SK-N-SH (cell line): ENCODE results near the gene GGTLC2. TPM values are rescaled to one million over a fixed set of nuclear protein-coding genes. Genes with fewer than 3 reads are reported as not detected.

Source experiments
- CTCF ChIA-PET: fragments of 300-600, 350-600 bp; formaldehyde crosslinking; extraction: SDS; loops from one replicate; lab custom pipeline; 2021; lab: Yijun Ruan, JAX
- POLR2A ChIA-PET: fragments of 350-600 bp; sonication (Branson Sonifier 250); formaldehyde crosslinking; extraction: SDS; loops from one replicate; lab custom pipeline; 2020; ENCODE audit warnings: antibody characterized with exemption, inconsistent platforms; lab: Yijun Ruan, JAX
- DNase-seq: peaks from one replicate; pipeline ENCODE4 v3.0.0; 2012
- H2AFZ ChIP-seq: fragments of 200-600 bp; sonication (generic); 2 replicates; pipeline ENCODE4 v1.8.1; 2016; ENCODE audit warnings: antibody characterized with exemption, mild to moderate bottlenecking, low read depth
- H3F3A ChIP-seq: fragments of 200-600 bp; sonication (generic); replicated peaks from 2 replicates; pipeline ENCODE3; 2016; ENCODE audit warnings: antibody characterized with exemption, mild to moderate bottlenecking; ENCODE audit not compliant: insufficient read depth
- H3K27ac ChIP-seq, 2 experiments: fragments of 200-500 bp in 1 of 2; fragments of 200-600 bp in 1 of 2; sonication (Bioruptor generic) in 1 of 2; sonication (generic), shearing (Covaris generic) in 1 of 2; 2 replicates each; pipeline versions ENCODE4 v1.5.1 to v1.6.1; 2014 to 2016; ENCODE audit warnings: low read depth in 2 of 2, inconsistent platforms in 1 of 2, low read length in 1 of 2, mild to moderate bottlenecking in 1 of 2, mixed read lengths in 1 of 2
- H3K27me3 ChIP-seq: fragments of 200-600 bp; sonication (generic), shearing (Covaris generic); 2 replicates; pipeline ENCODE4 v1.6.1; 2016; ENCODE audit warnings: mixed run types; ENCODE audit not compliant: insufficient read depth
- H3K36me3 ChIP-seq, 2 experiments: fragments of 200-500 bp in 1 of 2; fragments of 200-600 bp in 1 of 2; sonication (Bioruptor generic) in 1 of 2; sonication (generic) in 1 of 2; replicated peaks in 1 of 2; 2 replicates each; pipeline versions ENCODE3 to v1.5.1; 2014 to 2016; ENCODE audit warnings: low read length in 1 of 2, mild to moderate bottlenecking in 1 of 2; ENCODE audit not compliant: insufficient read depth in 2 of 2, control insufficient read depth in 1 of 2
- H3K4me1 ChIP-seq, 2 experiments: fragments of 200-500 bp in 1 of 2; fragments of 200-600 bp in 1 of 2; sonication (Bioruptor generic) in 1 of 2; sonication (generic), shearing (Covaris generic) in 1 of 2; 2 replicates each; pipeline versions ENCODE4 v1.5.1 to v1.6.1; 2014 to 2016; ENCODE audit warnings: low read depth in 1 of 2, low read length in 1 of 2, mixed run types in 1 of 2; ENCODE audit not compliant: insufficient read depth in 2 of 2, control insufficient read depth in 1 of 2
- H3K4me2 ChIP-seq: fragments of 200-600 bp; sonication (generic), shearing (Covaris generic); 2 replicates; pipeline ENCODE4 v1.6.1; 2017; ENCODE audit warnings: mixed run types
- H3K4me3 ChIP-seq, 2 experiments: fragments of 200-500 bp in 1 of 2; fragments of 200-600 bp in 1 of 2; sonication (Bioruptor generic) in 1 of 2; sonication (generic), shearing (Covaris generic) in 1 of 2; 2 replicates each; pipeline versions ENCODE4 v1.5.1 to v1.8.1; 2014 to 2016; ENCODE audit warnings: low read depth in 2 of 2, inconsistent platforms in 1 of 2, low read length in 1 of 2, mild to moderate bottlenecking in 1 of 2, mixed read lengths in 1 of 2, moderate library complexity in 1 of 2
- H3K79me2 ChIP-seq: fragments of 200-600 bp; sonication (generic); 2 replicates; pipeline ENCODE4 v1.8.1; 2017; ENCODE audit warnings: mild to moderate bottlenecking; ENCODE audit not compliant: insufficient read depth
- H3K9ac ChIP-seq: fragments of 200-600 bp; sonication (generic); 2 replicates; pipeline ENCODE4 v1.6.1; 2017; ENCODE audit warnings: mixed run types
- H3K9me2 ChIP-seq: fragments of 200-600 bp; sonication (generic); 2 replicates; pipeline ENCODE4 v1.6.1; 2017; ENCODE audit warnings: mixed run types
- H3K9me3 ChIP-seq: fragments of 200-600 bp; sonication (generic); 2 replicates; pipeline ENCODE4 v1.6.1; 2017; ENCODE audit warnings: mixed run types, mild to moderate bottlenecking, moderate library complexity
- H4K20me1 ChIP-seq: fragments of 200-600 bp; sonication (generic); 2 replicates; pipeline ENCODE4 v1.6.1; 2017; ENCODE audit warnings: mild to moderate bottlenecking, mixed run types; ENCODE audit not compliant: insufficient read depth
- CHD2 ChIP-seq: fragments of 150-350 bp; IDR thresholded peaks from 2 replicates; pipeline ENCODE4 v1.6.1; 2018; ENCODE audit warnings: low read length; ENCODE audit not compliant: partially characterized antibody
- EZH2phosphoT487 ChIP-seq: fragments of 200-600 bp; sonication (generic); IDR thresholded peaks from 2 replicates; pipeline ENCODE4 v1.6.1; 2017; ENCODE audit warnings: low read depth, mixed run types, mild to moderate bottlenecking, antibody characterized with exemption, moderate library complexity, borderline replicate concordance
- FOSL2 ChIP-seq: IDR thresholded peaks from 2 replicates; pipeline ENCODE4 v1.4.0; 2012; ENCODE audit warnings: low read depth, mild to moderate bottlenecking, moderate library complexity, borderline replicate concordance
- GABPA ChIP-seq: IDR thresholded peaks from 2 replicates; pipeline ENCODE4 v1.4.0; 2012; ENCODE audit warnings: low read depth, mild to moderate bottlenecking
- GATA2 ChIP-seq: sonication (generic); formaldehyde crosslinking; IDR thresholded peaks from 2 replicates; pipeline ENCODE4 v1.5.0; 2020; ENCODE audit warnings: mild to moderate bottlenecking, missing genetic modification reagents
- JUND ChIP-seq: IDR thresholded peaks from 2 replicates; pipeline ENCODE4 v1.4.0; 2012
- MAX ChIP-seq: IDR thresholded peaks from 2 replicates; pipeline ENCODE4 v1.4.0; 2012; ENCODE audit warnings: low read depth
- MXI1 ChIP-seq: IDR thresholded peaks from 2 replicates; pipeline ENCODE4 v1.6.1; 2012; ENCODE audit warnings: mild to moderate bottlenecking, low read depth, low read length, improper control_type of control experiment
- PBX3 ChIP-seq: IDR thresholded peaks from 2 replicates; pipeline ENCODE4; 2012
- POLR2AphosphoS5 ChIP-seq: IDR thresholded peaks from 2 replicates; pipeline ENCODE4 v1.6.1; 2012; ENCODE audit warnings: low read depth, low read length
- RAD21 ChIP-seq: IDR thresholded peaks from 2 replicates; pipeline ENCODE4 v1.6.1; 2012; ENCODE audit warnings: mild to moderate bottlenecking, low read length
- RCOR1 ChIP-seq: fragments of 150-350 bp; IDR thresholded peaks from 2 replicates; pipeline ENCODE4 v1.6.1; 2017; ENCODE audit warnings: antibody characterized with exemption, low read length
- RXRA ChIP-seq: IDR thresholded peaks from 2 replicates; pipeline ENCODE4 v1.4.0; 2012; ENCODE audit warnings: low read depth, mild to moderate bottlenecking, borderline replicate concordance
- SIN3A ChIP-seq: IDR thresholded peaks from 2 replicates; pipeline ENCODE4 v1.6.1; 2012; ENCODE audit warnings: low read depth, mild to moderate bottlenecking, low read length, moderate library complexity, borderline replicate concordance
- SMC3 ChIP-seq: IDR thresholded peaks from 2 replicates; pipeline ENCODE4 v1.6.1; 2012; ENCODE audit warnings: low read depth, low read length, improper control_type of control experiment
- TAF1 ChIP-seq: IDR thresholded peaks from 2 replicates; pipeline ENCODE4 v1.6.1; 2012; ENCODE audit warnings: low read depth, mild to moderate bottlenecking, low read length, moderate library complexity, borderline replicate concordance
- TCF12 ChIP-seq: IDR thresholded peaks from 2 replicates; pipeline ENCODE4 v1.4.0; 2012
- TEAD4 ChIP-seq: IDR thresholded peaks from 2 replicates; pipeline ENCODE4 v1.4.0; 2012; ENCODE audit warnings: mild to moderate bottlenecking, borderline replicate concordance; ENCODE audit not compliant: insufficient read depth
- USF2 ChIP-seq: fragments of 150-350 bp; IDR thresholded peaks from 2 replicates; pipeline ENCODE4 v1.6.1; 2017; ENCODE audit warnings: antibody characterized with exemption, low read length, low read depth, borderline replicate concordance
- YY1 ChIP-seq: IDR thresholded peaks from 2 replicates; pipeline ENCODE4 v1.4.0; 2012; ENCODE audit warnings: low read depth, mild to moderate bottlenecking
- WGBS: methylation state at CpG from one replicate; pipeline ENCODE4 v1.1.6; 2017; ENCODE audit warnings: low lambda C conversion rate; 5-methylcytosine and 5-hydroxymethylcytosine counted together
- polyA plus RNA-seq, 3 experiments: library from polyadenylated mRNA; depleted of rRNA; stranded (reverse); fragments of >200 nt; gene quantifications; 2 replicates each; pipeline ENCODE4 v1.2.3, GENCODE V29; 2012
- TF ChIP-seq, protein P1 (sequence below): fragments of 200-600 bp; sonication (generic); IDR thresholded peaks from 2 replicates; pipeline ENCODE4 v1.6.1; 2017; ENCODE audit warnings: antibody characterized with exemption, mild to moderate bottlenecking, moderate library complexity

GGTLC2 gene
- polyA plus RNA-seq, 1 of the 3 experiments (the other 2 are of a cell fraction): not detected

- Histone ChIP-seq H4K20me1 (no peaks in the 10 kb centered on the region), H3K9me3 (no peaks in the 10 kb centered on the region), H2AFZ (no peak overlapping the region), H3F3A (no peaks in the 10 kb centered on the region), H3K4me1 (no peaks in the 10 kb centered on the region), H3K27me3 (peaks cover 10% of the 10 kb centered on the region; the same call in 1 of the 2 replicates), H3K4me2 (no peak overlapping the region), H3K9me2 (no peaks in the 10 kb centered on the region), H3K27ac (no peak overlapping the region), H3K9ac (no peak overlapping the region), H3K79me2 (no peaks in the 10 kb centered on the region), H3K4me3 (no peak overlapping the region; a peak in 1 of 4 replicates), H3K36me3 (no peaks in the 10 kb centered on the region)
- no peak for DNase-seq
- TF ChIP-seq USF2 (no peak), CHD2 (no peak), YY1 (no peak), SIN3A (no peak), GABPA (no peak), MXI1 (peak; percentile 20; the same call in 1 of the 2 replicates), EZH2phosphoT487 (no peak), TCF12 (no peak), GATA2 (CRISPR knock-in tag) (no peak), FOSL2 (no peak), RCOR1 (no peak), RAD21 (peak; percentile 34; the same call in 1 of the 2 replicates), PBX3 (no peak), SMC3 (peak; percentile 12; the same call in 1 of the 2 replicates), POLR2AphosphoS5 (no peak), JUND (no peak), TEAD4 (no peak), TAF1 (no peak), MAX (no peak), RXRA (no peak)
- TF ChIP-seq, protein P1, sequence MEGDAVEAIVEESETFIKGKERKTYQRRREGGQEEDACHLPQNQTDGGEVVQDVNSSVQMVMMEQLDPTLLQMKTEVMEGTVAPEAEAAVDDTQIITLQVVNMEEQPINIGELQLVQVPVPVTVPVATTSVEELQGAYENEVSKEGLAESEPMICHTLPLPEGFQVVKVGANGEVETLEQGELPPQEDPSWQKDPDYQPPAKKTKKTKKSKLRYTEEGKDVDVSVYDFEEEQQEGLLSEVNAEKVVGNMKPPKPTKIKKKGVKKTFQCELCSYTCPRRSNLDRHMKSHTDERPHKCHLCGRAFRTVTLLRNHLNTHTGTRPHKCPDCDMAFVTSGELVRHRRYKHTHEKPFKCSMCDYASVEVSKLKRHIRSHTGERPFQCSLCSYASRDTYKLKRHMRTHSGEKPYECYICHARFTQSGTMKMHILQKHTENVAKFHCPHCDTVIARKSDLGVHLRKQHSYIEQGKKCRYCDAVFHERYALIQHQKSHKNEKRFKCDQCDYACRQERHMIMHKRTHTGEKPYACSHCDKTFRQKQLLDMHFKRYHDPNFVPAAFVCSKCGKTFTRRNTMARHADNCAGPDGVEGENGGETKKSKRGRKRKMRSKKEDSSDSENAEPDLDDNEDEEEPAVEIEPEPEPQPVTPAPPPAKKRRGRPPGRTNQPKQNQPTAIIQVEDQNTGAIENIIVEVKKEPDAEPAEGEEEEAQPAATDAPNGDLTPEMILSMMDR: peak; percentile 53
- WGBS: 37% methylated on average over 3 of the region's 7 CpGs
- POLR2A ChIA-PET: no interaction called here
- CTCF ChIA-PET: interaction anchor here (0.8 to 3.3 kb wide), 16 partner anchors 10 to 324 kb away, joined by 3 to 17 read pairs (median 3); partner anchors contain the start of gene PRAME
These were observed 22.1 kb downstream of the GGTLC2 start for GRCh38 chr22:22666307-22667091.
